K562 (cell line): ENCODE measurements around the gene GPX5. TPM values are rescaled to one million over a fixed set of nuclear protein-coding genes. Genes with fewer than 3 reads are reported as not detected.

Experiments
- CC2D1A ChIP-seq: fragments of 450-650 bp; IDR thresholded peaks from 2 replicates; pipeline ENCODE4 v1.6.1; 2017; ENCODE audit warnings: mild to moderate bottlenecking
- E2F3 ChIP-seq: fragments of 250-450 bp; sonication (Bioruptor Pico); IDR thresholded peaks from 2 replicates; pipeline ENCODE4 v1.4.0; 2020; ENCODE audit warnings: mild to moderate bottlenecking
- JUND ChIP-seq, 2 experiments: IDR thresholded peaks; 2 replicates in 1 of 2; 3 replicates in 1 of 2; pipeline ENCODE4 v1.6.1; 2011; ENCODE audit warnings: borderline replicate concordance in 2 of 2, low read depth in 2 of 2, low read length in 2 of 2, improper control_type of control experiment in 1 of 2, missing biosample characterization in 1 of 2, missing genetic modification characterization in 1 of 2, missing genetic modification reagents in 1 of 2
- KDM1A ChIP-seq, 2 experiments: fragments of 450-650 bp; IDR thresholded peaks; 2 replicates each; pipeline ENCODE4 v1.6.1; 2016; ENCODE audit warnings: mild to moderate bottlenecking in 2 of 2
- MTA3 ChIP-seq: fragments of 450-650 bp; formaldehyde crosslinking; IDR thresholded peaks from 2 replicates; pipeline ENCODE4 v1.6.1; 2017; ENCODE audit warnings: mild to moderate bottlenecking, borderline replicate concordance
- PBX2 ChIP-seq, 2 experiments: IDR thresholded peaks in 1 of 2; conservative IDR thresholded peaks in 1 of 2; 2 replicates each; pipeline ENCODE4 v1.6.1; 2016; ENCODE audit warnings: low read depth in 2 of 2, mild to moderate bottlenecking in 1 of 2, missing compliant biosample characterization in 1 of 2, missing genetic modification characterization in 1 of 2, moderate library complexity in 1 of 2
- POLR2AphosphoS5 ChIP-seq: IDR thresholded peaks from 2 replicates; pipeline ENCODE4 v1.6.1; 2011; ENCODE audit warnings: mild to moderate bottlenecking, low read depth, low read length, moderate library complexity; ENCODE audit not compliant: control insufficient read depth, insufficient read depth
- PURB ChIP-seq: sonication (generic); formaldehyde crosslinking; IDR thresholded peaks from 2 replicates; pipeline ENCODE4 v1.9.0; 2021; ENCODE audit warnings: low read depth, mild to moderate bottlenecking, missing genetic modification reagents
- RBM14 ChIP-seq: fragments of 200-400 bp; formaldehyde crosslinking; IDR thresholded peaks from 2 replicates; pipeline ENCODE4 v1.6.1; 2018; ENCODE audit warnings: low read depth, mild to moderate bottlenecking, low read length, moderate library complexity, borderline replicate concordance; ENCODE audit not compliant: insufficient read depth
- ZNF184 ChIP-seq: sonication (generic); formaldehyde crosslinking; IDR thresholded peaks from 2 replicates; pipeline ENCODE4 v1.5.0; 2020; ENCODE audit warnings: missing genetic modification reagents
- ZNF449 ChIP-seq: fragments of 250-450 bp; sonication (Bioruptor Pico); IDR thresholded peaks from 2 replicates; pipeline ENCODE4 v1.8.0; 2022; ENCODE audit warnings: moderate library complexity, mild to moderate bottlenecking, inconsistent platforms
- ZSCAN32 ChIP-seq: fragments of 450-650 bp; formaldehyde crosslinking; IDR thresholded peaks from 2 replicates; pipeline ENCODE4 v1.4.0; 2020; ENCODE audit warnings: mild to moderate bottlenecking, moderate library complexity
- polyA plus RNA-seq, 8 experiments: library from polyadenylated mRNA; depleted of rRNA in 4 of 8; stranded (reverse) in 5 of 8; unstranded in 3 of 8; fragments of >200 nt; fragmentation: Nextera tagmentation in 2 of 8; fragmentation: Illumina TruSeq in 1 of 8; extraction: Ambion mirVana in 2 of 8; extraction: Trizol in 1 of 8; gene quantifications; 2 replicates each; pipeline versions ENCODE4 v1.2.1 to v1.2.3, GENCODE V29; 2011 to 2014; ENCODE audit warnings: inconsistent platforms in 1 of 8, missing spikeins in 1 of 8
- total RNA-seq, 7 experiments: library from RNA; depleted of rRNA in 6 of 7; stranded (reverse); fragments of >200 nt in 6 of 7; fragmentation: Illumina TruSeq in 2 of 7; extraction: Trizol in 2 of 7; gene quantifications; 2 replicates each; pipeline versions ENCODE4 v1.2.1 to v1.2.3, GENCODE V29; 2011 to 2021; ENCODE audit warnings: low replicate concordance in 1 of 7

Gene GPX5
- total and polyA plus RNA-seq, 9 of the 15 experiments (the other 6 are each of a cell fraction or from before 2014, with no cell fraction given): 0.07 to 0.18 (median 0.15) TPM; not detected in 6

- TF ChIP-seq PBX2 (CRISPR knock-in tag; IDR thresholded peaks at IDR 0.05; ENCODE audit: low read depth) (no peak), PBX2 (tag; conservative IDR thresholded peaks at IDR 0.05; ENCODE audit: low read depth) (peak; percentile 68), PURB (CRISPR knock-in tag) (no peak), E2F3 (CRISPR knock-in tag) (no peak), RBM14 (no peak), ZNF184 (CRISPR knock-in tag) (no peak), MTA3 (peak; percentile 71; the same call in 1 of the 2 replicates), POLR2AphosphoS5 (peak; percentile 58), ZNF449 (CRISPR knock-in tag) (no peak), CC2D1A (0 out of 2 replicates have a peak, but pooled peaks have one; percentile 32), ZSCAN32 (CRISPR knock-in tag) (no peak), JUND (IDR thresholded peaks at IDR 0.05; ENCODE audit: borderline replicate concordance, low read depth, low read length) (peak; percentile 89), JUND (tag; IDR thresholded peaks at IDR 0.05; ENCODE audit: borderline replicate concordance, low read depth, low read length) (peak; percentile 96; the same call in 2 of the 3 replicates), KDM1A (IDR thresholded peaks at IDR 0.05) (peak; percentile 52 to 55; a peak in 3 of 4 replicates)
Observed at GRCh38 chr6:28480253-28480932, 45.3 kb upstream of the GPX5 start (continued).
